D341Med (cell line): ENCODE results near the gene FKBP8.

Experiments
- DNase-seq: peaks from one replicate; pipeline ENCODE4 v3.0.0; 2012; ENCODE audit warnings: low spot score

FKBP8 gene

GRCh38 chr19:18483119-18483890 is 60.1 kb downstream of the FKBP8 start:
- no peak for DNase-seq
